BJ (cell line): Measurements from ENCODE around the gene PSMA6. TPM values are rescaled to one million over a fixed set of nuclear protein-coding genes. Genes with fewer than 3 reads are reported as not detected.

Experiments used
- polyA plus RNA-seq: library from polyadenylated mRNA; depleted of rRNA; stranded (reverse); fragments of >200 nt; gene quantifications from 2 replicates; pipeline ENCODE4 v1.2.3, GENCODE V29; 2011; rRNA removed

Gene PSMA6
- polyA plus RNA-seq, 1 experiment = 155 TPM

Other genes starting within 250 kb of the PSMA6 start
- gene FAM177A1, start 246.1 kb upstream of the PSMA6 start, polyA plus RNA-seq = 29.5 and 48.4 TPM in 2 replicates
- gene PPP2R3C, start 170.4 kb upstream of the PSMA6 start, polyA plus RNA-seq = 11.3 and 23.2 TPM in 2 replicates
- 29.3 and 33.4 TPM in 2 replicates for gene PRORP, start 169.8 kb upstream of the PSMA6 start, polyA plus RNA-seq
- 35.3 and 73.2 TPM in 2 replicates for gene NFKBIA, start 112.4 kb downstream of the PSMA6 start, polyA plus RNA-seq
- gene INSM2, start 241.8 kb downstream of the PSMA6 start, polyA plus RNA-seq = not detected in 2 replicates